NCI-H187 (cell line): ENCODE measurements around the gene CPLANE2.
"Not testable (repeated sequence)": the region's sequence is repeated elsewhere in the genome, so short reads cannot be mapped to it uniquely, and the experiment has no call there.

Experiments used
- DNase-seq, 2 experiments: peaks; one replicate each; lab custom pipeline; 2025; lab: John Stamatoyannopoulos, UW

CPLANE2 gene, protein sequence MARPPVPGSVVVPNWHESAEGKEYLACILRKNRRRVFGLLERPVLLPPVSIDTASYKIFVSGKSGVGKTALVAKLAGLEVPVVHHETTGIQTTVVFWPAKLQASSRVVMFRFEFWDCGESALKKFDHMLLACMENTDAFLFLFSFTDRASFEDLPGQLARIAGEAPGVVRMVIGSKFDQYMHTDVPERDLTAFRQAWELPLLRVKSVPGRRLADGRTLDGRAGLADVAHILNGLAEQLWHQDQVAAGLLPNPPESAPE

DNA sequence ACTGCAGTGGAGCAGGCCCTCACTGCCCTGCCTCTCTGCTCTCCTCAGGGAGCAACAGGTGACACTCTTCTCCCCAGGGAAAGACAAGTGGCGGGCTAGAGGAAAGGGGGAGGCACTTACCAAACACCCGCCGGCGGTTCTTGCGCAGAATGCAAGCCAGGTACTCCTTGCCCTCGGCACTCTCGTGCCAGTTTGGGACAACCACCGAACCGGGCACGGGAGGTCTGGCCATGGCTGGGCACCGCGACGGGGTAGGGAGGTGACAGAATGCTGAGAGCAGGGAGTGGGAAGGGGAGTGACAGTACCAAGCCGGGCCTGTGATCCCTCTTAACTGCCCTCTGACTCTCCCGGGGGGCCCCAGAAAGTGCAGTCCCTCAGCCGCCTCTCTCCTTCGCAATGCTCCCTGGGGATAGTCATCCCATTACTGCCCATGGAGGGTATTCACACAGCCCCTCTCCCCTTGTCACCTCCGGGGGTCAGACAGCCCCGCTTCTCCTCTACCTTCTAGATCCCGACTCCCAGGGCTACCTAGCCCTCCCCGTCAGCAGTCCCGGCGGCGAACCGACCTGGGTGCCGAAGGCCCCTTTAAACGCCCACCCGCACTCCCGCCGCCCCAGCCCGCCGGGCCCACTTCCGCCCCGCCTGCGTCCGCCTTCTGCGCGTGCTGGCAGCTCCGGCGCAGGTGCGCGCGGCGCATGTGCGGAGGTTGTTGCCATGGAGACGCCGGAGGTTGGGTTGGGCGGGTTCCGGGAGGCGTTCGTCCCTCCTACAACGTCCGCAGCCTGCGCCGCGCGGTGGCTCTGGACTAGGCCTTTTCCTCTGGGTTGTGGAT lies at the start of gene CPLANE2:
Gene CPLANE2, minus strand, starts transcription at position 673 of the 832 bp plus-strand sequence. Its CDS starts 441 bp downstream, at position 232.
- DNase-seq = peak; percentile 83 to 91

DNA sequence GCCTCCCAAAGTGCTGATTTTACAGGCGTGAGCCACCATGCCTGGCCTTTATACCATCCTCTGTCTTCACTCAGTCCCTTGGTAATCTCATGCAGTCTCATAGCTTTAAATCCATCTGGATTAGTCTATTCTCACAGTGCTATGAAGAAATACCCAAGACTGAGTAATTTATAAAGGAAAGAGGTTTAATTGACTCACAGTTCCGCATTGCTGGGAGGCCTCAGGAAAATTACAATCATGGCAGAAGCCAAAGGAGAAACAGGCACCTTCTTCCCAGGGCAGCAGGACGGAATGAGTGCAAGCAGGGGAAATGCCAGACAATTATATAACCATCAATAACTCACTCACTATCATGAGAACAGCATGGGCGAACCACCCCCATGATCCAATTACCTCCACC lies 49.1 kb upstream of the CPLANE2 start:
- no peak for DNase-seq

DNA sequence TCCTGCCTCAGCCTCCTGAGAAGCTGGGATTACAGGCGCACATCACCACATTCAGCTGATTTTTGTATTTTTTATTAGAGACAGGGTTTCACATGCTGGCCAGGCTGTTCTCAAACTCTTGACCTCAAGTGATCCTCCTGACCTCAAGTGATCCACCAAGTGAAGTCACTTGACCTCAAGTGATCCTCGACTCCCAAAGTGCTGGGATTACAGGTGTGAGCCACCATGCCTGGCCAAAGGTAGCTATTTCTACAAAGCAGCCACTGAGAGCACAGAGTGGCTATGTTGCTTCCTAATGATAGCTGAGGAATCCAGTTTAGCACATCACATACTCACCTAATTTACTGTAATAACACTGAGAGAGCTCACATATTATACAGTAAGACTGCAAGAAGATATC lies 44.8 kb upstream of the CPLANE2 start:
- DNase-seq = no peak

DNA sequence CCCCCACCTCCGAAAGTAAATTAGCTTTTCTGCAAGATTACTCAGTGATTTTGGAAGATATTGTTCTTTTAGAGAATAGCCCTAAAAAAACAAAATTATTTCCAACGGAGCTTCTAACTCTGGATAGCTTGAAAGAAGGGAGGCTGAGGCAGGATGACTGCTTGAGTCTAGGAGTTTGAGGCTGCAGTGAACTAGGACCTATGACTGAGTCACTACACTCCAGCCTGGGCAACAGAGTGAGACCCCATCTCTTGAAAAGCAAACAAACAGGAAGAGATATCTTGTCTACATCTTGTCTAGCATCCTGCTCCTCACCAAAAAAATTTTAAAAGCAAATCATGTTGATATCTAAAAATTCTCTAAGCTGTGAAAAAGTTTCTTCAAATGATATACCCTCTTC lies 42.2 kb upstream of the CPLANE2 start:
- no peak for DNase-seq

DNA sequence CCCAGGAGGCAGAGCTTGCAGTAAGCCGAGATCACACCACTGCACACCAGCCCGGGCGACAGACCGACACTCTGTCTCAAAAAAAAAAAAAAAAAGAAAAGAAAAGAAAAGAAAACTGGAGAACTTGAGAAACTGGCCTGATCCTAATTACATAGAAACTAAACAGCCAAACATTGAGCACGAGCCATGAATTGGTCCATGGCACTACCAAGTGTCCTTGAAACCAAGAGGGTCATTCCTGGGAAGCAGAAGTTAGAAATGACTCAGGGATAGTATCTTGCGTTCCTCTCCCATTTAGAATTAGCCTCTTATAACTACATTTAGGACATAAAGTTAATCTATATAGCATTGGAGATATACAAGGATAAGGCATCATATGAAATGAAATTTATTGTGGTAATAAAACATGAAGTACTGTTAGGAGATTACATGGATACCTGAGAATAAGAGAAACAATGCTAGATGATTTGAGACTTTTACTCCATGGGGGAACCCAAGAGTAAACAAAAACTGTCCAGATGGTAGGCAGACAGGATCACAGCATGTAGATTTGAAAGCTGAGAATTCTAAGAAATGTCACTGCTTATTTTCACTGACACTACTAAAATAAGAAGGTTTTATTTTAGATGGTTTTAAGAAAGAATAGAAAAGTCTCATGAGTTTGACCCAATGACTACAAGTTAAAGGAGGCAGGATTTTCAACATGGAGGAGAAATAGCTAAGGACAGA lies 39.5 kb upstream of the CPLANE2 start:
- DNase-seq = no peak

DNA sequence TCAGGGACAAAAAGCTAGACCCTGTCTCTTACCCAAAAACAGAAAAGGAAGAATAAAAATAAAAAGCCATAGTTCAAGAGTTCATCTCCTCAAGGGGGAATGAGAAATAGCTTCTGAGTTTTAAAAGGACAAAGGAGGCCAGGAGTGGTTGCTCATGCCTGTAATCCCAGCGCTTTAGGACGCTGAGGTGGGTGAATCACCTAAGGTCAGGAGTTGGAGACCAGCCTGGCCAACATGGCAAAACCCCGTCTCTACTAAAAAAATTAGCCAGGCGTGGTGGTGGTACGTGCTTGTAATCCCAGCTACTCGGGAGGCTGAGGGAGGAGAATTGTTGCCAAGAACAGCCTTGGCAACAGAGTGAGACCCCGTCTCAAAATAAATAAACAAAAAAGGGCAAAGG lies 38.6 kb upstream of the CPLANE2 start:
- no peak for DNase-seq

DNA sequence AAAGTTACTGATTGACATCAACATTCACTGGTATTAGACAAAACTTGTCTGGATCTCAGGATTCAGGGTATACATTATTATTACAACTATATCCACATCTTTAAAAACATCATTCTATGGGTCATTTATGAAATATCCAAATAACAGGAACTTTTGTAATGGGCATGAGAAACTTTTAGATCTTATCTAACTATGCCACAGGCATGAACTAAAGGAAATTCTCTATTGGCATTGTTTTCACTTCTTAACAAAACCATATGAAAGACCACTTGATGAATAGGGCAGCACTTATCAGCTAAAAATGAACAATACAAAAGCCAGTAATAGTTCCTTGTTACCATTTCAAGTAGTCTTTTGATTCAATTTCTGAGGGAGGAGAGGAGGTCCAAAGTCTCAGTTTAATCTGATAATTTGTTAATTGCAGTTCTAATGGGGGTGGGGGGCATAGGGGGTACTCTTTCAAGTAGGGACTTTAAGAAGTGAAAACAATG lies 30.8 kb upstream of the CPLANE2 start:
- DNase-seq = no peak

DNA sequence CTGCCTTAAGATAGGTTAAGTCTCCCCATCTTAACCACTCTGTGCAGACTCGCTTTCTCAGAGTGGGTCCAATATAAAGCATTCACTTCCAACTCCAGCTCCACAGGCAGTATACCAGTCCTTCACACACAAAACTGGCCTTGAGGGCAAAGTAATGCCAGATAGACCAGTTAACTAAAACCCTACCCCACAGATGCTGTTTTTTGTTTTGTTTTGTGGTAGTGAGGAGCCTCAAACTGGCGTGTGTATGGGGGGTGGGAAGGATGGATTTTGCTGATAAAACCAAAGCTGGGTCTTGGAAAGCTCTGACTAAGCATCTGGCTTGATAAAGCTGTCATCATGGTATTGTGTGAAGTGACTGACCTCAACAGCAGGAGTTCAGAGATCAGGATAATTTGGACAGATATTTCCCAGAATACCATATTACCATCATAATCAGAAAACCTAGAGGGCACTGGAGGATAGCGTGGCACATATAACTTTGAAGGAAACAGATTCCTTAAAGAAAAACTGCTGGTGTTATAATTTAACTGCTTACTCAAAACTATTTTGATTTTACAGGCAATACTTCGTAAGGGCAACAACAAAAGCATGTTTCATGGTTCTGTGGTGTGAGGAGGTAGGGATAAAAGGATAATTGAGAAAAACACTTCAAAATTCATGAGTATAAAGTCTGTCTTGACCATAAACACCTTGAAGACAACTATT lies 29.6 kb upstream of the CPLANE2 start:
- no peak for DNase-seq

DNA sequence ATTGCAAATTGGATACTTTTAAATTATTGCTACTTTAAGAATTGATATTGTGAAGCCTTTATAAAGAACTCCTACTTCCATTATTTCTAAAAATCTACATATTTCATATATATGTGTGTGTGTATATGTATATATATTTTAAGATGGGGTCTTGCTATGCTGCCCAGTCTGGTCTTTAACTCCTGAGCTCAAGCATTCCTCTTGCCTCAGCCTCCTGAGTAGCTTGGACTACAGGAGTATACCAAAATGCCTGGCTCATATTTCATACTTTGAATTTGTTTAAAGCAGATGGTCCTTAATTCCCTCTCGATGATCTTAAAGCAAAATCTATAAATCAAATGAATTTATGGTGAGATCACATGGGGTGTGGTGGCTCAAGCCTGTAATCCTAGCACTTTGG lies 25.1 kb upstream of the CPLANE2 start:
- no peak for DNase-seq

DNA sequence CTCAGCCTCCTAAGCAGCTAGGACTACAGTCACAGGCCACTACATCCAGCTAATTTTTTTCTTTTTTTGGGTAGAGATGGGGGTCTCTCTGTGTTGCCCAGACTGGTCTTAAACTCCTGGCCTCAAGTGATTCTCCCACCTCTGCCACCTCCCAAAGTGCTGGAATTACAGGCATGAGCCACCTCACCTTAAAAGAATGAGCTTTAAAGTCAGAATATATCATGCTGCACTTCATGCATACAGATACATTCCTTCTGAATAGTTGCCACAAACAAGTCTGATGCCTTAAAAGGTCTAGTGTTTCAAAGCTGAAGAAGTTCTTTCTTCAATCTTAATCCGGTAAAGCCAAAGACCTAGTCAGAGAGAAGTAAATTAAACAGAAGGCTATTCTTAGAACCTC lies 23.8 kb upstream of the CPLANE2 start:
- no peak for DNase-seq

DNA sequence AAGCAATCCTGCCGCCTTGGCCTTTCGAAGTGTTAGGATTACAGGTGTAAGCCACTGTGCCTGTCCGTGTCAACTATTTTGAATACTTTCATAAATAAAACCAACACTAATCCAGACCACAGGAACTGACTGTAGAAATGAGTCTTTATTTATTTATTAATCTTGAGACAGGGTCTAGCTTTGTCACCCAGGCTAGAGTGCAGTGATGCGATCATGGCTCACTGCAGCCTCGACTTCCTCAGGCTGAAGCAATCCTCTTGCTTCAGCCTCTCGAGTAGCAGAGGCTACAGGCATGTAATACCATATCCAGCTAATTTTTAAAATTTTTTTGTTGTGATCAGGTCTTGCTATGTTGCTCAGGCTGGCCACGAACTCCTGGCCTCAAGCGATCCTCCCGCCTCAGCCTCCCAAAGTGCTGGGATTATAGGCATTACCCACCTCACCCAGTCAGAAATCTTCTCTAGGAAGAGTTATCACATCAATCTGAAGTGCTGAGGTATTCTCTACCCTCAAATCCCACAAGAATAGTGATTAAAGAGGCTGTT lies 21.7 kb upstream of the CPLANE2 start:
- DNase-seq = no peak

DNA sequence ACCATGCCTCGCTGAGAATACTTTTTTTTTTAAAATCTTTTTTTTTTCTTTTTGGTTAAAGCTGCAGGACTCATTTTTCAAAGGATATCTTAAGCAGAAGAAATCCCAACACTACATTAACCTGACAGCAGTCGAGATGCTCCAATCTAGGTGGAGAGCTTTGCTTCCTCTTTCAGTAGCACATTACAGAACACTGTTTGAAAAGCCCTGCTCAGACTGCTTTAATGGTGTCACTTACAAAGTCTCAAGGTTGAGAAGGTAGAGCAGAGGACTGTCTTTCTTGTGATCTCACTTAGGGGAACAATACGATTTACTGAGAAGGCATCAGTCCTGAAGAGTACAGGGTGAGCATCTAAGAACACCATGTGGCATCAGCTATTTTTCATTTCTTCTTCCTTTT lies 21.0 kb upstream of the CPLANE2 start:
- DNase-seq = no peak

DNA sequence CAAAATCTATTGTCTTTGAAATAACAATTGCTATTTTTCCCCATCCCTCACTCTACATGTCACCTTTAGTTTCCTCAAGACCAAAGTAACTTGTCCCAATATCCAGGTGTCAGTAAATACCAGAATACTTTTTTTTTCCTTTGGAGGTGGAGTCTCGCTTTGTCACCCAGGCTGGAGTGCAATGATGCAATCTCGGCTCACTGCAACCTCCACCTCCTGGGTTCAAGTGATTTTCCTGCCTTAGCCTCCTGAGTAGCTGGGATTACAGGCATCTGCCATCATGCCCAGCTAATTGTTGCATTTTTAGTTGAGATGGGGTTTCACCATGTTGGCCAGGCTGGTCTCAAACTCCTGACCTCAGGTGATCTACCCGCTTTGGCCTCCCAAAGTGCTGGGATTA lies 20.6 kb upstream of the CPLANE2 start:
- not testable (repeated sequence) for DNase-seq

DNA sequence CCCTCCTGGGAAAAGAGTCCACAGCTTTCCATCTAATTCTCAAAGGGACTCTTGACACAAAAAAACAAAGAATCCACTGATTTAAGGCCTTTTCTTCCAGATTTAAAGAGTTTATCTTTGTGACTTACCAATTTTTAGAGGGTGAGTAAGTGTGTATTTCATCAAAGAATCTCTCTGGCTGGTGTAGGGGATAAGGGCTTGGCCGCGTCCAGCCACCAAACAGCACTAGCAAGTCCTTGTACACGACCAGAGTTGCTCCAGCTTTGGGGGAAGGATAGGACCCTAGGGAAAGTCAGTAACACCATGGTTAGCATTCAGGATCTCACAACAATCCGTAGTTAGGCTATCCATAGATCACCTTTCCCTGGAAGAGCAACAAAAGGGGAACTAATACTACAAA lies 19.5 kb upstream of the CPLANE2 start:
- no peak for DNase-seq

DNA sequence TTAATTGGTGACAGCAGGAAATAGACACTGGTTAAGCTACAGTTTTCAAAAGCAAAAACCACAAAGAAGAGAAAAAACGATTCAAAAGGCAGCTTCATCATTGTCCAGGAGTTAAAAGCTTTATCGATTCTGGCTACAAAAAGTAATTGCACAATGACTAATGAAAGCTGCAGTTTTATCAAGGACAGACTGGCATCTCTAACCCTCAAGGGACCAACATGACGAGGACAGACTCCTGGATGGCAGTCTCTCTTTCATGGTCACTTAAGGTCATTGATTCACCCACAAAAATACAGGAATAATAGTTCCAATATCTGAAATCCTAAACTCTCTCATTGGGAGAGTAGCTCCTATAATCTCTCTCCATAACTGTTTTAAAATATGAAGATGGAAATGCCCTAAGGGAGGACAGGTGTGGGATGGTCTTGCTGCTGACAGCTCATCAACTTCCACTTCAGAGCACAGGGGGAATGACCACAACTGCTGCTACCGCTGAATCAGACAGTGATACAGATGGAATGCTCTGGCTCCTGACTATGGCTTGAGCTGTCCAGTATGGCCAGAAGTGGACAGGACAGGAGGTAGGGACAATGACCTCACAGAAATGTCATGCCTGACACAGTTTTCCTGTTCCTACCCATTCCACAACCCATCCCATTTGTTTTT lies 17.4 kb upstream of the CPLANE2 start:
- no peak for DNase-seq

DNA sequence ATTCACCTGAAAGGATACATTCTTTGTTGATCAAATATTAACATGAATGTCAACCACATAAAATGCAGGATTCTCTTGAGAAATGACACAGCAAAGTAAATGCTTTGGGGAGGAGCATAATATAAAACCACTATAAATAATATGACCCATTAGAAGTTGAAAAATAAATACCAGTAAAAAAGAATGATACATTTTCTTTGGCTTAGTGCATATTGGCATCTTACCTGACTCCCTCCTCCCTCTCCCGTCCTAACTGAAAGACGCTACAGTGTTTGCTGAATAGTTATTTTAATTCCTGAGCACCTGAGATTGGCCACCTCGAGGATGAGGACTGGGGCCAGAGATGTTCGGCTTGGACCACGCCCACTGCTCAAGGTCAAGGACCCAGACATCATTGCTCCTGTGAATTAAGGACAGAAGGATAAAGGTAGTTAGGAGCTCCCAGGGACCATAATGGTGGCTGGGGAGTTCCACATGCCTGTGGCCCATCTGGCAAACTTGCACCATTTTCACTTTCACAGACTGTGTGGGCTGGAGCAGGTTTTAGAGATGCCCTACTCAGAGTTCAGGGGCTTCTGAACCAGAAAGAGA lies 16.4 kb upstream of the CPLANE2 start:
- no peak for DNase-seq

DNA sequence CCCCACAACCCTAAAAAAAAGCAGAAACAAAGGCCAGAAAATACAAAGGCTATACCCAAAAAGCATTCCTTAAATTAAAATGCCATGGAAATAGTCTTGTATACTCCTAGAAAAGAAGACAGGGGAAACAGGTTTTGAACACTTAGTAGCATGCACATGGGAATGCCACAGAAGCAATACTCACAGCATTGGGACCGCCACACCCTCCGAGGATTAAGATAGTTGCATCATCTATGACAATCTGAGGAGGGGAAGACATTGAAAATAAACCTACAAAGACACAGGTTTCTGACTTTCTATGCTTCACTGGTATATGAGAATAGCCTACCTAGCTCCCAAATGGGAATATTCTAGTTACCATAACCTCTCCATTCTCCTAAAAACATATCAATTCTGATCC lies 15.9 kb upstream of the CPLANE2 start:
- no peak for DNase-seq

DNA sequence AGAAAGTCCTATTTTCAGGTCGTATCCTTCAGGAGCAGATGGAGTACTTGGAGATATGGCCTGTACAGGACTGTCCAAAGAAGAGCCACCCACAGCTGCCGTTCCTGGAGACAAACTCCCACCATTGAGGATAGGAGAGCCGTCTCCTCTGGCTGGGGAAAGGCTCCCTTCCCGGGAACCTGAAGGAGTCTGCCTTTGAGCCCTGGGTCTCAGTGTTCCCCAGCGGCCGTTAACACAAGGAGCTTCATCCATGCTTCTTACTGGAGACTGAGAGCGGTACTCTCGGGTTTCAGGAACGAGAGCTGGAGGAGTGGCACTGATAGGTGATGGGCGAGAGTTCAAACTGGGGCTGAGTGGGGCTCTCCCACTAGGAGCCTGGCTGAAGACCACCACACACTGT lies 14.4 kb upstream of the CPLANE2 start:
- DNase-seq = no peak

DNA sequence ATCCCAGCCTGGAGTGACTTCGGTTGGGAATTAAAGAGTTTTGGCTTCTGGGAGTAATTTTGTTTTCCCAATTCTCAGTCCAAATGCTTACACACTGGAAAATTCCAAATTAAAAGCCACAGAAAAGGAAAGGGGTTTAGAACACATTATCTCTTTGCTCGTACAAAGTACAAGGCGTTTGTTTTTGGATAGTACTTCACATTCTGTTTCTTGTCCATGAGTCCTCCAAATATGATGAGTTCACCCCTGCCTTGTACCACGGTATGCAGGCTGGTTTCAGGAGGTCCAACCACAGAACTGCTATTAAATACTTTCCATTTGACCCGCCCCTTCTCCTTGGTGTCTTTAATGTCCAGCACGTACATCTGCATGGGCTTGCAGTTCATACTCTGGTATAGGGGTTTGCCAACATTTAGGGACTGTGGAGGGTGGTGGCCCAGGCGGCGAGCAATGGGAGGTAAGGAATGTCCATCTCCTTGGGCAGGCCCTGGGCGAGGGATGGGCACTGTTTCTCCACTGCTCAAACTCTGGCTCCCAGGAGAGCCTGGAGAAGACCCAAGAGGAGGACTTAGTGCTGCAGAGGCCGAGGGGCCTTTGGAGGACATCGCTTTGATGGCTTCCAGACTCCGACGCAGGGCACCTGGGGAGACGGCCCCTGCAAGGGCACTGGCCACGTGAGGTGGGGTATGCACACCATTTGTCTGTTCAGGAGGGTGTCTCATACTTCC lies 13.7 kb upstream of the CPLANE2 start:
- DNase-seq = no peak

DNA sequence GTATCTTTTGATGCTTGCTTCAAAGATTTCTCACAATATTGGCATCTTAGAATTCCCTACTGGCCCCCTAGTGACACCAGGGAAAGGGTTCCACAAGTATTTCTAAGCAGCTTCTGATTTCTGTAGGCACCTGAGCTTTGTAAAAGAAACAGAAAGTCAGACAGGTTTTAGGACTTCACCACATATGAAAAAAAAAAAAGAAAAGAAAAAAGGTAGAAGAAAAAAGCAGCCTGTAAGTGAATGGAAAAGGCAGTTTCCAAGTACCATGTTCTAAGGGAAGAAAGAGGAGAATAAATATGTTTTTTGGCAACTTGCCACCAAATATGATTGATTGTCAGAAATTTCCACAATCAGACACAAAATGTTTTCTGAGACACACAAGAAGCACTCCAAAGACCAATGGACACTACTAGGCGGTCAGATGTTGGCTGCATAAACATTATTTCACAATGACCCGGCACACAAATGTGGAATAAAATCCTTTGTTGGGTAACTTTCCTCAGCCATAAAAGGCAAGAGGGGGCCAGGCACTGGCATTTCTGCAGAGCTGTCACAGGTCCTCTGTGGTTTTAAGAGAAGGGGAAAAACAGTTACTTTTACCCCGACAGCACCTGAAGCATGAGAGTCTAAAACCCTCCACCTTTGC lies 12.7 kb upstream of the CPLANE2 start:
- DNase-seq = no peak
